Keratinocyte (primary cell): Measurements from ENCODE around the gene HENMT1.

Source experiments
- EZH2 ChIP-seq: IDR thresholded peaks from one replicate; pipeline ENCODE4 v1.6.1; 2012; ENCODE audit warnings: inconsistent platforms, mild to moderate bottlenecking, low read length, moderate library complexity
- TF ChIP-seq, protein P1 (sequence below), 3 experiments: IDR thresholded peaks in 1 of 3; conservative IDR thresholded peaks in 1 of 3; optimal IDR thresholded peaks in 1 of 3; 2 replicates in 2 of 3; 3 replicates in 1 of 3; pipeline versions ENCODE3 to v1.5.1; 2011; ENCODE audit warnings: low read length in 3 of 3, mild to moderate bottlenecking in 3 of 3, moderate library complexity in 2 of 3, control low read depth in 1 of 3, inconsistent platforms in 1 of 3; ENCODE audit not compliant: insufficient read depth in 2 of 3; ENCODE audit errors: extremely low read depth in 1 of 3

DNA sequence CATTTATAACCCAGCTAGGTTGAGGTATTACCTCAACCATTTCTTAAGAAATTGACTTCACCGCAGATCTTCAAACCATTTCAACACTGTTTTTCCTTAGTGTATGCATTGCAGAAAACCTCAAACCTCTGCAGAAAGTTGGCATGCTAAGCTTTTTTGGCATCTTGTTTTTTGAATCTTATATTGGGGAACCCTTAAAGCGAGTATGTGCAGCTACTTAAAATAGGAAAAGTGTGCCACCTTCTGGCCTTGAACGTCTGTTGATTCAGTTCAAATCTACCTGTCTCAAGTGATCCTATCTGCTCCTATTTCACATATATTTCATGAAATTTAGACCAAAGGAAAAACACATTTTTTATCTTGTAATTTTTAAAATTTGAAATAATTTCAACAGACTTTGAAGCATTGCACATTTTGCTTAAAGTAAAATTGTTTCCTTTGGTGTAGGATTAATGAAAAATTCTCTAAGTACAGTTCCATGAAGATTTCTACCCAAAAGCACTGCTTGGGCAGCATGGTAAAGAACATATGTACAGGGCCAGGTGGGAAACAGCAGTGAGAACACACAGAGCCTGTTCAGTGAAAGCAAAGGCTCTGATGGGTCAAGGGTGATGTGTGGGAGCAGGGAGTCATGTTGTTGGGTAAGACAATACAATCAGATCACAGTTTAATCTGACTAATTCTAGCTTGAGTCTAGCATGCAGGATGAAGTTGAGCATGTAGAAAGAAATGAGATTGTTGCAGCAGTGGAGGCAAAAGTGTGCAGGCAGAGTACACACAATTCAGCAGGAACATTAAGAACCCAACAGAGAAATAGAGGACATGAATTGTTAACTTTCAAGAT, 17.2 kb downstream of the HENMT1 start:
- TF ChIP-seq, protein P1, sequence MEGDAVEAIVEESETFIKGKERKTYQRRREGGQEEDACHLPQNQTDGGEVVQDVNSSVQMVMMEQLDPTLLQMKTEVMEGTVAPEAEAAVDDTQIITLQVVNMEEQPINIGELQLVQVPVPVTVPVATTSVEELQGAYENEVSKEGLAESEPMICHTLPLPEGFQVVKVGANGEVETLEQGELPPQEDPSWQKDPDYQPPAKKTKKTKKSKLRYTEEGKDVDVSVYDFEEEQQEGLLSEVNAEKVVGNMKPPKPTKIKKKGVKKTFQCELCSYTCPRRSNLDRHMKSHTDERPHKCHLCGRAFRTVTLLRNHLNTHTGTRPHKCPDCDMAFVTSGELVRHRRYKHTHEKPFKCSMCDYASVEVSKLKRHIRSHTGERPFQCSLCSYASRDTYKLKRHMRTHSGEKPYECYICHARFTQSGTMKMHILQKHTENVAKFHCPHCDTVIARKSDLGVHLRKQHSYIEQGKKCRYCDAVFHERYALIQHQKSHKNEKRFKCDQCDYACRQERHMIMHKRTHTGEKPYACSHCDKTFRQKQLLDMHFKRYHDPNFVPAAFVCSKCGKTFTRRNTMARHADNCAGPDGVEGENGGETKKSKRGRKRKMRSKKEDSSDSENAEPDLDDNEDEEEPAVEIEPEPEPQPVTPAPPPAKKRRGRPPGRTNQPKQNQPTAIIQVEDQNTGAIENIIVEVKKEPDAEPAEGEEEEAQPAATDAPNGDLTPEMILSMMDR (optimal IDR thresholded peaks at IDR 0.05 in 1 of 3, IDR thresholded peaks at IDR 0.05 in 1 of 3, conservative IDR thresholded peaks at IDR 0.05 in 1 of 3; ENCODE audit: extremely low read depth in 1 of 3, insufficient read depth in 2 of 3, low read length in 3 of 3): peak in 2 of 3 experiments; percentile 46 to 54
- TF ChIP-seq EZH2: no peak
